ENCODE data around the gene MCCD1.

Gene MCCD1

DNA sequence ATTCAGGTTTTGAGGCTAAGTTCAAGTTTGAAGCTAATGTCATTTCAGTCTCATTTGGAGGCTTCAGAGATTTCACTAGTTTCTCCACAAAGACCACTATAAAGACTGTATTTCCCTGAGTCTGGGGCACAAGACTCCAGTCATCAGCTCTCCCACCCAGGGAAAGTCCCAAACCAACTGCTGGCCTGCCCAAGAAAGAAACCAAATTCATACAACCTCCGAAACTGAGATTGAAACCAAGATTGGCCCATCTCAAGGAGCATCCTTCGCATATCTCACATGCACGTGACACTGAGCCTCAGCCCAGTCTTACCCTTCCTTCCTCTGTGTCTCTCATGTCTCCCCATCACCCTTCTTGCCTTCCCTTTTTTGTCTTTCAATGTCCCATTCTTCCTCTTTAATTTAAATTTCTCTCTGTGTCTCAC is 39.8 kb downstream of the MCCD1 start:
- no peak for TF ChIP-seq CTCF (IDR thresholded peaks at IDR 0.05; ENCODE audit: low read depth, low read length)
- no peak for DNase-seq (ENCODE audit: extremely low read depth, low read depth)

DNA sequence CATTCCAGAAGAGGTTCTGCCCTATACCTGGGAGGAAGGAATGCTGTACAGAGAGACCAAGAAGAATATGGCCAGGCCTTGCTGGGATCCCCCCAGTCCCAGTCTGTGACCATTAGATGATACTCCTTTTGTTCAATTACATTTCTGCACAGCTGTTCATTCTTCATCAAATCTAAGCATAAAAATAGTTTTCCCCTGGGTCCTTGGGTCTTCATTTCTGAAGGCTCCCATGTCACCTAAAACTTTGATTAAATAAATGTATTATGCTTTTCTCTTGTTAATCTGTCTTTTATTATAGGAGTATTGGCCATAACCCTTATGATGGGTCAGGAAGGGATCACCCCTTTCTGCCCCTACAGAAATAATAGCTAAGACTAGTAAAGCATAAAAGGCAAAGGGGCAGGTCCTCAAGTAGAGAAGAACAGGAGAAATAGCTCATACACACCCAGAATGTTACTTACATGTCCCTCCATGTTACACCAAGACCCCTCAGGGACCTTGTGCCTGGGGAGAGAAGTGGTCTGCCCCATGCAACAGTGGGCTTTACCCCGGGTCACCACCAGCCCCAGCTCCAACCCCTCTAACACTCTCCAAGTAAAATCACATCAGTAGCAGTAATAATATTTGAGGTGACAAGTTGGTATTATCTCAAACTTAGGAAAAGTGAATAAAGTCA is 41.2 kb downstream of the MCCD1 start:
- DNase-seq (ENCODE audit: extremely low read depth, low read depth): no peak
- TF ChIP-seq CTCF (IDR thresholded peaks at IDR 0.05; ENCODE audit: low read depth, low read length): no peak

DNA sequence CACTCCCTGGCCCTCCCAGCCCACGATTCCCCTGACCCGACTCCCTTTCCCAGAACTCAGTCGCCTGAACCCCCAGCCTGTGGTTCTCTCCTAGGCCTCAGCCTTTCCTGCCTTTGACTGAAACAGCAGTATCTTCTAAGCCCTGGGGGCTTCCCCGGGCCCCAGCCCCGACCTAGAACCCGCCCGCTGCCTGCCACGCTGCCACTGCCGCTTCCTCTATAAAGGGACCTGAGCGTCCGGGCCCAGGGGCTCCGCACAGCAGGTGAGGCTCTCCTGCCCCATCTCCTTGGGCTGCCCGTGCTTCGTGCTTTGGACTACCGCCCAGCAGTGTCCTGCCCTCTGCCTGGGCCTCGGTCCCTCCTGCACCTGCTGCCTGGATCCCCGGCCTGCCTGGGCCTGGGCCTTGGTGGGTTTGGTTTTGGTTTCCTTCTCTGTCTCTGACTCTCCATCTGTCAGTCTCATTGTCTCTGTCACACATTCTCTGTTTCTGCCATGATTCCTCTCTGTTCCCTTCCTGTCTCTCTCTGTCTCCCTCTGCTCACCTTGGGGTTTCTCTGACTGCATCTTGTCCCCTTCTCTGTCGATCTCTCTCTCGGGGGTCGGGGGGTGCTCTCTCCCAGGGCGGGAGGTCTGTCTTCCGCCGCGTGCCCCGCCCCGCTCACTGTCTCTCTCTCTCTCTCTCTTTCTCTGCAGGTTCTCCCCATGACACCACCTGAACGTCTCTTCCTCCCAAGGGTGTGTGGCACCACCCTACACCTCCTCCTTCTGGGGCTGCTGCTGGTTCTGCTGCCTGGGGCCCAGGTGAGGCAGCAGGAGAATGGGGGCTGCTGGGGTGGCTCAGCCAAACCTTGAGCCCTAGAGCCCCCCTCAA is 43.5 kb downstream of the MCCD1 start, which contains the start of gene LTA:
TSS of gene LTA (plus strand) at position 249 of the 871 bp plus-strand sequence. CDS start at position 703, 454 bp downstream.
- no peak for DNase-seq (ENCODE audit: extremely low read depth, low read depth)
- TF ChIP-seq CTCF (IDR thresholded peaks at IDR 0.05; ENCODE audit: low read depth, low read length): no peak

DNA sequence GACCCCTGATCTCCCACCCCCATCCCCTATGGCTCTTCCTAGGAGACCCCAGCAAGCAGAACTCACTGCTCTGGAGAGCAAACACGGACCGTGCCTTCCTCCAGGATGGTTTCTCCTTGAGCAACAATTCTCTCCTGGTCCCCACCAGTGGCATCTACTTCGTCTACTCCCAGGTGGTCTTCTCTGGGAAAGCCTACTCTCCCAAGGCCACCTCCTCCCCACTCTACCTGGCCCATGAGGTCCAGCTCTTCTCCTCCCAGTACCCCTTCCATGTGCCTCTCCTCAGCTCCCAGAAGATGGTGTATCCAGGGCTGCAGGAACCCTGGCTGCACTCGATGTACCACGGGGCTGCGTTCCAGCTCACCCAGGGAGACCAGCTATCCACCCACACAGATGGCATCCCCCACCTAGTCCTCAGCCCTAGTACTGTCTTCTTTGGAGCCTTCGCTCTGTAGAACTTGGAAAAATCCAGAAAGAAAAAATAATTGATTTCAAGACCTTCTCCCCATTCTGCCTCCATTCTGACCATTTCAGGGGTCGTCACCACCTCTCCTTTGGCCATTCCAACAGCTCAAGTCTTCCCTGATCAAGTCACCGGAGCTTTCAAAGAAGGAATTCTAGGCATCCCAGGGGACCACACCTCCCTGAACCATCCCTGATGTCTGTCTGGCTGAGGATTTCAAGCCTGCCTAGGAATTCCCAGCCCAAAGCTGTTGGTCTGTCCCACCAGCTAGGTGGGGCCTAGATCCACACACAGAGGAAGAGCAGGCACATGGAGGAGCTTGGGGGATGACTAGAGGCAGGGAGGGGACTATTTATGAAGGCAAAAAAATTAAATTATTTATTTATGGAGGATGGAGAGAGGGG is 44.7 kb downstream of the MCCD1 start:
- no peak for DNase-seq (ENCODE audit: extremely low read depth, low read depth)
- no peak for TF ChIP-seq CTCF (IDR thresholded peaks at IDR 0.05; ENCODE audit: low read depth, low read length)

DNA sequence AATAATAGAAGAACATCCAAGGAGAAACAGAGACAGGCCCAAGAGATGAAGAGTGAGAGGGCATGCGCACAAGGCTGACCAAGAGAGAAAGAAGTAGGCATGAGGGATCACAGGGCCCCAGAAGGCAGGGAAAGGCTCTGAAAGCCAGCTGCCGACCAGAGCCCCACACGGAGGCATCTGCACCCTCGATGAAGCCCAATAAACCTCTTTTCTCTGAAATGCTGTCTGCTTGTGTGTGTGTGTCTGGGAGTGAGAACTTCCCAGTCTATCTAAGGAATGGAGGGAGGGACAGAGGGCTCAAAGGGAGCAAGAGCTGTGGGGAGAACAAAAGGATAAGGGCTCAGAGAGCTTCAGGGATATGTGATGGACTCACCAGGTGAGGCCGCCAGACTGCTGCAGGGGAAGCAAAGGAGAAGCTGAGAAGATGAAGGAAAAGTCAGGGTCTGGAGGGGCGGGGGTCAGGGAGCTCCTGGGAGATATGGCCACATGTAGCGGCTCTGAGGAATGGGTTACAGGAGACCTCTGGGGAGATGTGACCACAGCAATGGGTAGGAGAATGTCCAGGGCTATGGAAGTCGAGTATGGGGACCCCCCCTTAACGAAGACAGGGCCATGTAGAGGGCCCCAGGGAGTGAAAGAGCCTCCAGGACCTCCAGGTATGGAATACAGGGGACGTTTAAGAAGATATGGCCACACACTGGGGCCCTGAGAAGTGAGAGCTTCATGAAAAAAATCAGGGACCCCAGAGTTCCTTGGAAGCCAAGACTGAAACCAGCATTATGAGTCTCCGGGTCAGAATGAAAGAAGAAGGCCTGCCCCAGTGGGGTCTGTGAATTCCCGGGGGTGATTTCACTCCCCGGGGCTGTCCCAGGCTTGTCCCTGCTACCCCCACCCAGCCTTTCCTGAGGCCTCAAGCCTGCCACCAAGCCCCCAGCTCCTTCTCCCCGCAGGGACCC is 45.6 kb downstream of the MCCD1 start:
- TF ChIP-seq CTCF (IDR thresholded peaks at IDR 0.05; ENCODE audit: low read depth, low read length): no peak
- DNase-seq (ENCODE audit: extremely low read depth, low read depth): no peak

DNA sequence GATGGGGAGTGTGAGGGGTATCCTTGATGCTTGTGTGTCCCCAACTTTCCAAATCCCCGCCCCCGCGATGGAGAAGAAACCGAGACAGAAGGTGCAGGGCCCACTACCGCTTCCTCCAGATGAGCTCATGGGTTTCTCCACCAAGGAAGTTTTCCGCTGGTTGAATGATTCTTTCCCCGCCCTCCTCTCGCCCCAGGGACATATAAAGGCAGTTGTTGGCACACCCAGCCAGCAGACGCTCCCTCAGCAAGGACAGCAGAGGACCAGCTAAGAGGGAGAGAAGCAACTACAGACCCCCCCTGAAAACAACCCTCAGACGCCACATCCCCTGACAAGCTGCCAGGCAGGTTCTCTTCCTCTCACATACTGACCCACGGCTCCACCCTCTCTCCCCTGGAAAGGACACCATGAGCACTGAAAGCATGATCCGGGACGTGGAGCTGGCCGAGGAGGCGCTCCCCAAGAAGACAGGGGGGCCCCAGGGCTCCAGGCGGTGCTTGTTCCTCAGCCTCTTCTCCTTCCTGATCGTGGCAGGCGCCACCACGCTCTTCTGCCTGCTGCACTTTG is 46.7 kb downstream of the MCCD1 start, which contains the start of gene TNF:
TSS of gene TNF (plus strand) at position 231 of the 567 bp plus-strand sequence. CDS start at position 408, 177 bp downstream.
- no peak for TF ChIP-seq CTCF (IDR thresholded peaks at IDR 0.05; ENCODE audit: low read depth, low read length)
- DNase-seq (ENCODE audit: extremely low read depth, low read depth): no peak
